Measurements from ENCODE around the gene AFP. TPM values are rescaled to one million over a fixed set of nuclear protein-coding genes. Genes with fewer than 3 reads are reported as not detected.

The AFP gene
- total RNA-seq, 1 donor: 0.90 TPM

GRCh38 chr4:73440653-73441052 lies 4.6 kb downstream of the AFP start:
- no peak for DNase-seq (ENCODE audit: low read depth)
- TF ChIP-seq CTCF (IDR thresholded peaks at IDR 0.05; ENCODE audit: insufficient read depth, low read length): no peak
- no peak overlapping the region for H3K4me3 ChIP-seq (ENCODE audit: low read depth, low read length)

DNA sequence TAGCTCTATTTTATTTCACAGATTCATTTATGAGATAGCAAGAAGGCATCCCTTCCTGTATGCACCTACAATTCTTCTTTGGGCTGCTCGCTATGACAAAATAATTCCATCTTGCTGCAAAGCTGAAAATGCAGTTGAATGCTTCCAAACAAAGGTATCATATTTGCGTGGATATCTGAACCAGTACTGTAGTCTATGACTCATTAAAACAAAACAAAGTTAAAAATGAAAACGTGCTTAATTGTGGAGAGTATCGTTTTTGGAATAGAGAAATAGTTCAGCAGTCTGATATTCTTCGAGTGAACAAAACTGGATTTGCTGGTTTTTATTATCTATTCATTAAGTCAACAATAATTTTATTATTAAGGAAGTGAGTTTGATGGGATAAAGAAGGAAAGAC lies 6.3 kb downstream of the AFP start:
- H3K4me3 ChIP-seq (ENCODE audit: low read depth, low read length): no peak overlapping the region
- TF ChIP-seq CTCF (IDR thresholded peaks at IDR 0.05; ENCODE audit: insufficient read depth, low read length): no peak
- DNase-seq (ENCODE audit: low read depth): no peak

DNA sequence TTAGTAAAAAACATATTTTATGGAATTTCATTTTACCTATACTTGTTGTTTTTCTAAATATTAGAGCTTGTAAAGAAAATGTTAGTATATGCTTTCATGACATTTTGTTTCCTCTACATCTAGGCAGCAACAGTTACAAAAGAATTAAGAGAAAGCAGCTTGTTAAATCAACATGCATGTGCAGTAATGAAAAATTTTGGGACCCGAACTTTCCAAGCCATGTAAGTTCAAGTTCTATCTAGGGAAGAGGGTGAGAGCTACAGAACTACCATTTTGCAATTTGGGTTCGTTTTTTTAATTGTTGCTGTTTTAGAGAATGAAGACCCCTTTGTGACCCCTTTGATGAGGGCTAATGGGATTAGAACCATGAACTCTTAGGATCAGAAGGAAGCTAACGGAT lies 7.2 kb downstream of the AFP start:
- no peak for TF ChIP-seq CTCF (IDR thresholded peaks at IDR 0.05; ENCODE audit: insufficient read depth, low read length)
- DNase-seq (ENCODE audit: low read depth): no peak
- no peak overlapping the region for H3K4me3 ChIP-seq (ENCODE audit: low read depth, low read length)

DNA sequence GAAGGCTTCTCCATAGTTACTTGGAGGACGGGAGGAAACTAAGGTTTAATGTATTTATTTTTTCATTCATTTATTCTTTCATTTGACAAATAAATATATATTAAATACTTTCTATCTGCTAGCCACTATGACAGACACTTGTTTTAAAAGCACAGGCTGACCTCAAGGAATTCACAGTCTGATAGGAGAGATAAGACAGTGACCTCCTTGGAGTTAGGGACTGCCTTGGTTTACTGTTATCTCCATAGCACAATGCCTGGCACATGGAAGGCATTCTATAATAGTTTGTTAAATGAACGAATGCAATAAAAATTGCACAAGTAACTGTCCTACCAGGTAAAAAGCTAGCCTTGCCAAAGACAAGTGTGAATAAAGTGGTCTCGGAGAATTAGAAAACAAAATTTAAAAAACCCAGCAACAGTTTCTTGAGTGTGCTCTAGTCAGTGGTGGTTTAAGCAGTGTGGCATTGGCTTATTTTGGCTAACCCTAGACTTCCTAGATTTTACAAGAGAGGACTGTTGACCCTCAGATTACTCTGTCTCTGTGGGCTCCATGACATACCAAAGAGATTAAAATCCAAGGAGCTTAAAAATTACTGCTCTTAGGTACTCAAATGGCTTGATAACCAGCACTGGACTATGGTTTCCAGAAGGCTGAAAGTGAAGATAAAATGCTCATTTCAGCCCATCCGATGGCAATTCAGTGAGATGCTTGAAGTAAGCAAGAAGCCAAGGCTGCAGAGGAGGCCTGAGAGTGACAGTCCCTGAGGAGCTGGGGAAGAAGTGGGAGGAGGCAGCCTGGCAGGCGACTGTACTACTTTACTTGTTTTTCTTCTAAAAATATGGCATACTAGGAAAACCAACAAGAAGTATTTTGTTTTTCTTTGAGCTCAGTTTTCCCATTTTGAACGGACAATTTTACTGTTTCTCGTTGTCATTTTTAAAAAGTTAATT lies 9.6 kb downstream of the AFP start:
- DNase-seq (ENCODE audit: low read depth): no peak
- no peak overlapping the region for H3K4me3 ChIP-seq (ENCODE audit: low read depth, low read length)
- no peak for TF ChIP-seq CTCF (IDR thresholded peaks at IDR 0.05; ENCODE audit: insufficient read depth, low read length)

DNA sequence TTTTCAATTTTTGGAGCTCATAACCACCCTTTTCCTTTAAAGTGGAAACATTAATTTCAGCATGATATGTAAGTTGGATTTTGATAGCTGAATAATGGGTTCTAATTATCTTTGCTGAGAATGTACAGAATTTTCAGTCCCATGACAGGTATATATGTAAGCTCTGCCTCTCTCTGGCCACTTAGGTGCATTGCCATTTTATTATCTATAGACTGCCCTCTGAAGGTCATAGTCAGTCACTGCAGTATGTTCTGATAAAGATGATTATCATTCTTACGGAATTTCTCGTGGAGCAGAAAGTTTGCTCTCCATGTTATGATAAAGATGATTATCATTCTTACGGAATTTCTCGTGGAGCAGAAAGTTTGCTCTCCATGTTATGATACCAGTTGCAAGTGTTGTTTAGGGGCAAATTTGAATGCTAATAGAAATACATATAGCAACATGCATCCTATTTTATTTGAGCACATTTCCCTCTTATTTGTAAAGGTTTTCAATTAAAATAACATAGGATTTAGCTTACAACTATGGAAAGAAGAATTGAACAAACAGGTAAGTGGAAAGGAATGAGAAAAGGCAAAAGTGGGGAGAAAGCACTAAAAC lies 10.4 kb downstream of the AFP start:
- peak; percentile 65 for DNase-seq (ENCODE audit: low read depth)
- no peak overlapping the region for H3K4me3 ChIP-seq (ENCODE audit: low read depth, low read length)
- peak; percentile 77 for TF ChIP-seq CTCF (IDR thresholded peaks at IDR 0.05; ENCODE audit: insufficient read depth, low read length)

DNA sequence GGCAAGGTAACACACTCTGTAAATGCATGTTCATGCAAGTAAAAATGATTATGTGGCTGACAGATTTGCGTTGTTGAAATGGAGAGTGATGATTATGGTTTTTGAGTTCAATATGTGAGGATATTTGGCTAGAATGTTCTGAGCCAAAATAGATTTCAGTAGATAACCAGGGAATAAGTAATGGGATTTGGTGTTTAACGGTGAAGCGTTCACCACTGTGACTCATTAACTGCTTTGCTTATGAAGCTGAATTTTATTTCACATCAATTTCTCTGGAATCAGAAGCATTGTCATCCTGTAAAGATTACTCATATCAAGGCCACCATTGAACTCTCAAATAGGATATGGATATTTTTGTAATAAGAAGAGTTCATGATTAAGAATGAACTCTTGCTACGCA lies 11.7 kb downstream of the AFP start:
- no peak for TF ChIP-seq CTCF (IDR thresholded peaks at IDR 0.05; ENCODE audit: insufficient read depth, low read length)
- H3K4me3 ChIP-seq (ENCODE audit: low read depth, low read length): no peak overlapping the region
- peak; percentile 39 for DNase-seq (ENCODE audit: low read depth)
